AG04450 (cell line): ENCODE results near the gene UBE3C. TPM values are rescaled to one million over a fixed set of nuclear protein-coding genes. Genes with fewer than 3 reads are reported as not detected.

Source experiments
- CTCF ChIA-PET: fragments of 300-600, 350-600 bp; formaldehyde crosslinking; extraction: SDS; loops from one replicate; lab custom pipeline; 2022; ENCODE audit warnings: antibody characterized with exemption, inconsistent platforms; lab: Charles Lee
- POLR2A ChIA-PET: fragments of 350-600 bp; formaldehyde crosslinking; extraction: SDS; loops from one replicate; lab custom pipeline; 2021; ENCODE audit warnings: antibody characterized with exemption, inconsistent platforms; lab: Yijun Ruan, JAX
- DNase-seq: peaks from one replicate; pipeline ENCODE4 v3.0.0-alpha.2; 2011; ENCODE audit warnings: low read depth, low spot score
- H3K27ac ChIP-seq: one replicate; pipeline ENCODE4 v1.5.1; 2012; ENCODE audit warnings: low read depth, low read length, control low read depth
- H3K27me3 ChIP-seq: one replicate; pipeline ENCODE4 v1.6.0; 2012; ENCODE audit warnings: low read length; ENCODE audit not compliant: control insufficient read depth, insufficient read depth
- H3K4me3 ChIP-seq: 2 replicates; pipeline ENCODE4 v1.5.1; 2011; ENCODE audit warnings: mild to moderate bottlenecking, low read depth, low read length, control low read depth
- H3K9me3 ChIP-seq: 2 replicates; pipeline ENCODE4 v1.5.1; 2012; ENCODE audit warnings: low read length; ENCODE audit not compliant: control insufficient read depth, insufficient read depth
- polyA plus RNA-seq: library from polyadenylated mRNA; depleted of rRNA; stranded (reverse); fragments of >200 nt; gene quantifications from 2 replicates; pipeline ENCODE4 v1.2.3, GENCODE V29; 2011
- TF ChIP-seq, protein P1 (sequence below): IDR thresholded peaks from 2 replicates; pipeline ENCODE4 v1.5.1; 2011; ENCODE audit warnings: low read depth, low read length, control low read depth, inconsistent platforms

UBE3C gene
- polyA plus RNA-seq, 1 experiment = 71.2 TPM

DNA sequence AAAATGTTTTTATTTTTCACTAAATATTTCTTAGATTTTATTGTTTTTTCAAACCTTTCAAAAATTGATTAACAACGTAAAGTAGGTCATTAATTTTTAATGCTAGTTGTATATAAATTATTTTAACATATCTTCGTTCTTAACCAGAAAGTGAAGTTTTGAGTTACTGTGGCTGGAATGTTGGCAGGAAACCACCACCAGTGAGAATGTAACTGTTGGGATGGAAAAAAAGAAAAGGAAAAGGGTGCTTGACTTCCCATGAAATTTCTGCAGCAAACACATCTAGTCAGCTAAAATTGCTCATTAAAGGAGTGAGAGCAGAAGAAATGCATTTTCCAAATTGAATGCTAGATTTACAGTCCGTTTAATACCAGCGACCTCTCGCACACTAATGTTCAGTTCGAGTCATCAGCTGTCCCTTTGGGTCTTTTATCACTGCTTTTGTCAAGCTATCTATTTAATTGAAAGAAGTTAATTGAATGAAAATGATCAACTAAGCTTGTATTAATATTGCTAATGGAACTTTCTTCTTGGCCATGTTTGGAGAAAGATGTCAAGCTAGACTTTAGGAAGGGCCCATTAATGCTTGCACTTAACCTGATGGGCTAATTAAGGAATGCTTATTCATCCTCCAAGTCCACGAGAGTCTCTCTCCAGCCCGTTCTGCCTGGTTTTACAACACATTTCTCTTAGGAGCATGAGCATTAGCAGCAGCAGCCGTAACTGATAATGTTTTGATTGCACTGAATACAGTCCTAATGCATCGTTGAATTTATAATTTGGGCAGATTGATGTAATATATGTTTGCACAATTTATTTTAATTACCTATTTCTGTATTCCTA, 70.1 kb downstream of the UBE3C start:
- ChIA-PET CTCF (interaction anchor here (0.7 to 1.3 kb wide), 5 partner anchors 9 to 251 kb away, joined by 3 to 7 read pairs (median 4); no protein-coding TSS in a partner anchor), POLR2A (no interaction called here)
- TF ChIP-seq, protein P1, sequence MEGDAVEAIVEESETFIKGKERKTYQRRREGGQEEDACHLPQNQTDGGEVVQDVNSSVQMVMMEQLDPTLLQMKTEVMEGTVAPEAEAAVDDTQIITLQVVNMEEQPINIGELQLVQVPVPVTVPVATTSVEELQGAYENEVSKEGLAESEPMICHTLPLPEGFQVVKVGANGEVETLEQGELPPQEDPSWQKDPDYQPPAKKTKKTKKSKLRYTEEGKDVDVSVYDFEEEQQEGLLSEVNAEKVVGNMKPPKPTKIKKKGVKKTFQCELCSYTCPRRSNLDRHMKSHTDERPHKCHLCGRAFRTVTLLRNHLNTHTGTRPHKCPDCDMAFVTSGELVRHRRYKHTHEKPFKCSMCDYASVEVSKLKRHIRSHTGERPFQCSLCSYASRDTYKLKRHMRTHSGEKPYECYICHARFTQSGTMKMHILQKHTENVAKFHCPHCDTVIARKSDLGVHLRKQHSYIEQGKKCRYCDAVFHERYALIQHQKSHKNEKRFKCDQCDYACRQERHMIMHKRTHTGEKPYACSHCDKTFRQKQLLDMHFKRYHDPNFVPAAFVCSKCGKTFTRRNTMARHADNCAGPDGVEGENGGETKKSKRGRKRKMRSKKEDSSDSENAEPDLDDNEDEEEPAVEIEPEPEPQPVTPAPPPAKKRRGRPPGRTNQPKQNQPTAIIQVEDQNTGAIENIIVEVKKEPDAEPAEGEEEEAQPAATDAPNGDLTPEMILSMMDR = no peak
- no peak for DNase-seq
- Histone ChIP-seq H3K9me3 (no peaks in the 10 kb centered on the region), H3K27ac (no peak overlapping the region), H3K4me3 (no peak overlapping the region), H3K27me3 (no peaks in the 10 kb centered on the region)

DNA sequence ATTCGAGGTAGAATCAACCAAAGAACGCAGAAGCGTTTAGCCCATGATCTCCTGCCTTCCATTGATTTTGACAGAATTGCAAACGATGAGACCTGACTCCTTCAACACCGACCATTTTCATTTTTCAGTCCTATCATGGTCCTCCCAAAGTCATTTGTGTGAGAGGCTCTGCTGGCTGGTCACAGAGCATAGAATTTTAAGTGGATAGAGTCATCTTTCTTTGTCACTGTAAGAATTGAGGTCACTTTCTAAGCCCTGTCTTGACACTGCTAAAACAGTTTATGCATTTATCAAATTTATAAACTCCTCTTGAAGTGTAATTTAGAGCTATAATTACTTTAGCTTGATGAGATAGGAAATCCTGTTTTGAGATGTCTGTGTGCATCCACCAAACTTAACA, 72.0 kb downstream of the UBE3C start:
- Histone ChIP-seq H3K27me3 (no peaks in the 10 kb centered on the region), H3K27ac (peak overlapping the region; percentile 31), H3K4me3 (no peak overlapping the region), H3K9me3 (no peaks in the 10 kb centered on the region)
- ChIA-PET CTCF (interaction anchor here (1.2 kb wide), 1 partner anchor 40 kb away, joined by 5 read pairs; no protein-coding TSS in a partner anchor), POLR2A (no interaction called here)
- TF ChIP-seq, protein P1 = no peak
- no peak for DNase-seq

DNA sequence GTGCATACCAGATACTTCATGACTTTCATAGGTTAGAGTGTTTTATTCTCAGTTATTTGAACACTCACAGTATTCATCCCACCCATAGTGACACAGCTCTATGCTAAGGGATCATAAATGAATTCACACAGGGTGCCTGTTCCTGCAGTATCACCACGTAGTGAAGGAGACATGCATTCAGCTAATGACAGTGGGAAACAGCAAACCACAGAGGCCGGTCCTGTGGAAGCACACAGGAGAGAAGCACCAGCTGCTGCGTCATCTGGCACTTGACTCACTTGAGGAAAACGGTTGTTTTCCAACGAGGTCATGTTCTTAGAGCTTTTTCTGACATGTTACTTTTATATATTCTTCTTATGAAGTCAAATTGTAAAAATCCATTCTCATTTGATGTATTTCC, 73.0 kb downstream of the UBE3C start:
- TF ChIP-seq, protein P1 = no peak
- DNase-seq = peak; percentile 72
- CTCF ChIA-PET = interaction anchor here (1.2 to 1.3 kb wide), 2 partner anchors 39 to 62 kb away, joined by 3 to 5 read pairs; no protein-coding TSS in a partner anchor
- no peaks in the 10 kb centered on the region for H3K9me3 ChIP-seq
- H3K27ac ChIP-seq = no peak overlapping the region
- no peaks in the 10 kb centered on the region for H3K27me3 ChIP-seq
- POLR2A ChIA-PET = interaction anchor here (0.7 to 1.2 kb wide), 2 partner anchors 12 to 239 kb away, joined by 4 to 6 read pairs; no protein-coding TSS in a partner anchor
- H3K4me3 ChIP-seq = no peak overlapping the region

DNA sequence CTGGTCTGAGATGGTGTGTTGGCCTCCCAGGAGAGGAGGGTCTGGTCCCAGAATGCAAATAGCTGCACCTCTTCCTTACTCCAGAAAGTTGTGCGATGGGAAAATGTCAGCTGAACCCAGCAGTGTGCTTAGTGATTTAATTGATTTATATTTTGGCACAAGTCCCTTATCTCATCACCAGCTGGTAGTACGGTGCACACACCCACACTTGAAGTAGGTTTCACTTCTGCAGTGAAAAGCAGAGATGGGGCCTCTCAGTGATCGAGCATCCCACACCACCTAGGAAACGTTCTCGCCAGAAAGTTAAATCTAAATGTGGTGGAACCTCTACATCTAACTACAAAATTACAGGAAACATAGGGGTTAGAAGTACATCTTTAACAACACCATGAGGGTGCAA, 80.4 kb downstream of the UBE3C start:
- Histone ChIP-seq H3K27ac (no peak overlapping the region), H3K27me3 (no peaks in the 10 kb centered on the region), H3K9me3 (no peaks in the 10 kb centered on the region), H3K4me3 (no peak overlapping the region)
- POLR2A ChIA-PET = interaction anchor here (0.7 kb wide), 1 partner anchor 126 kb away, joined by 3 read pairs; no protein-coding TSS in a partner anchor
- no peak for DNase-seq
- CTCF ChIA-PET = interaction anchor here (0.6 kb wide), 1 partner anchor 32 kb away, joined by 3 read pairs; no protein-coding TSS in a partner anchor
- TF ChIP-seq, protein P1 = no peak
